Prostate gland (tissue), 2 donors: ENCODE data around the gene PEX16.

Source experiments
- POLR2A ChIP-seq: fragments of 450-650 bp; IDR thresholded peaks from one replicate; pipeline ENCODE4 v1.6.1; 2016; ENCODE audit warnings: antibody characterized with exemption, mild to moderate bottlenecking
- POLR2AphosphoS5 ChIP-seq: sonication (generic); formaldehyde crosslinking; IDR thresholded peaks from one replicate; pipeline ENCODE4 v1.6.1; 2017; ENCODE audit warnings: antibody characterized with exemption
- TF ChIP-seq, protein P1 (sequence below), 4 experiments: fragments of 200-600 bp in 2 of 4; fragments of 450-650 bp in 2 of 4; sonication (generic) in 2 of 4; IDR thresholded peaks; 1 replicate in 3 of 4; 2 replicates in 1 of 4; pipeline ENCODE4 v1.5.1; 2016 to 2019; ENCODE audit warnings: antibody characterized with exemption in 4 of 4, mild to moderate bottlenecking in 2 of 4, moderate library complexity in 2 of 4

DNA sequence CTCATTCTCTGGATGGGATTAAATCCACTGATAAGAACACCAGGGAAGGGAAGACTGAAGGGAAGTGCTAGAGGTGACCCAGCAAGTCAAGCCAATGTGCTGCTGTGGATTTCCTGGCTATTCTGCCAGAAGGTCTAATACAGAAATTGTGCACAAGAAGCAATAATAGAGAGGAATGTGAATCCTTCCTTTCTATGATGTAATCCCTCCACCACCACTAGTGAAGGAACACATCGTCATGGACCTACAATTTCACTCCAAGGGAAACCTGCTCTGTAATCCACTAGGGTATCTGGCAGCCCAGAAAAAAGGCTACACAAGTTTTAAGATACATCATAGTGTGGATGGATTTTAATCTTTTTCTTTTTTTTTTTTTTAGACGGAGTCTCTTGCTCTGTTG, 22.2 kb upstream of the PEX16 start:
- TF ChIP-seq POLR2A (no peak), POLR2AphosphoS5 (no peak)
- TF ChIP-seq, protein P1, sequence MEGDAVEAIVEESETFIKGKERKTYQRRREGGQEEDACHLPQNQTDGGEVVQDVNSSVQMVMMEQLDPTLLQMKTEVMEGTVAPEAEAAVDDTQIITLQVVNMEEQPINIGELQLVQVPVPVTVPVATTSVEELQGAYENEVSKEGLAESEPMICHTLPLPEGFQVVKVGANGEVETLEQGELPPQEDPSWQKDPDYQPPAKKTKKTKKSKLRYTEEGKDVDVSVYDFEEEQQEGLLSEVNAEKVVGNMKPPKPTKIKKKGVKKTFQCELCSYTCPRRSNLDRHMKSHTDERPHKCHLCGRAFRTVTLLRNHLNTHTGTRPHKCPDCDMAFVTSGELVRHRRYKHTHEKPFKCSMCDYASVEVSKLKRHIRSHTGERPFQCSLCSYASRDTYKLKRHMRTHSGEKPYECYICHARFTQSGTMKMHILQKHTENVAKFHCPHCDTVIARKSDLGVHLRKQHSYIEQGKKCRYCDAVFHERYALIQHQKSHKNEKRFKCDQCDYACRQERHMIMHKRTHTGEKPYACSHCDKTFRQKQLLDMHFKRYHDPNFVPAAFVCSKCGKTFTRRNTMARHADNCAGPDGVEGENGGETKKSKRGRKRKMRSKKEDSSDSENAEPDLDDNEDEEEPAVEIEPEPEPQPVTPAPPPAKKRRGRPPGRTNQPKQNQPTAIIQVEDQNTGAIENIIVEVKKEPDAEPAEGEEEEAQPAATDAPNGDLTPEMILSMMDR (IDR thresholded peaks at IDR 0.05), result no peak
